GM19397 (cell line): Measurements from ENCODE around the gene AMFR.

Experiments
- ATAC-seq: cut with Tn5 transposase; IDR thresholded peaks from one replicate; pipeline ENCODE4 v1.9.1; 2021; ENCODE audit warnings: mild to moderate bottlenecking, moderate library complexity; ENCODE audit not compliant: unreplicated experiment

AMFR gene

GRCh38 chr16:56336071-56336688 lies 89.2 kb downstream of the AMFR start:
- no peak for ATAC-seq

GRCh38 chr16:56334761-56335160 lies 90.6 kb downstream of the AMFR start:
- ATAC-seq = no peak

GRCh38 chr16:56332464-56333079 lies 92.8 kb downstream of the AMFR start:
- no peak for ATAC-seq

GRCh38 chr16:56331915-56332314 lies 93.4 kb downstream of the AMFR start:
- no peak for ATAC-seq

- no peak for ATAC-seq
Measured at GRCh38 chr16:56331399-56331798, 93.9 kb downstream of the AMFR start.

- no peak for ATAC-seq
Measured at GRCh38 chr16:56330476-56330875, 94.9 kb downstream of the AMFR start.

GRCh38 chr16:56329887-56330286 lies 95.5 kb downstream of the AMFR start:
- no peak for ATAC-seq

- no peak for ATAC-seq
Measured at GRCh38 chr16:56328276-56329022, 96.9 kb downstream of the AMFR start.

- no peak for ATAC-seq
Measured at GRCh38 chr16:56327929-56328258, 97.5 kb downstream of the AMFR start.

GRCh38 chr16:56327071-56327928 lies 98.0 kb downstream of the AMFR start:
- no peak for ATAC-seq

GRCh38 chr16:56325956-56326355 lies 99.4 kb downstream of the AMFR start:
- no peak for ATAC-seq

GRCh38 chr16:56324406-56324805 lies 100.9 kb downstream of the AMFR start:
- ATAC-seq = no peak

- no peak for ATAC-seq
Measured at GRCh38 chr16:56321571-56321970, 103.8 kb downstream of the AMFR start.

- no peak for ATAC-seq
Measured at GRCh38 chr16:56320811-56321558, 104.4 kb downstream of the AMFR start.

GRCh38 chr16:56320056-56320455 lies 105.3 kb downstream of the AMFR start:
- ATAC-seq = no peak

- ATAC-seq = no peak
Measured at GRCh38 chr16:56319376-56319775, 106.0 kb downstream of the AMFR start.

- no peak for ATAC-seq
Measured at GRCh38 chr16:56318827-56319140, 106.6 kb downstream of the AMFR start.

GRCh38 chr16:56317998-56318826 lies 107.1 kb downstream of the AMFR start:
- peak; percentile 93 for ATAC-seq

- ATAC-seq = no peak
Measured at GRCh38 chr16:56316545-56316944, 108.8 kb downstream of the AMFR start.

- ATAC-seq = no peak
Measured at GRCh38 chr16:56315955-56316354, 109.4 kb downstream of the AMFR start.
